NCI-H1694 treated with DMSO at 0.1 percent for 48 hours (cell line): ENCODE data around the gene PSMA7.

Experiments used
- DNase-seq: peaks from one replicate; lab custom pipeline; 2025; lab: John Stamatoyannopoulos, UW

The PSMA7 gene

GRCh38 chr20:62143081-62143956, at the start of gene PSMA7, which contains the start of gene SS18L1:
TSS of gene PSMA7 (minus strand) at chr20:62143394. CDS start at chr20:62143303, 91 bp downstream.
TSS of gene SS18L1 (plus strand) at chr20:62143769. CDS start at chr20:62143821, 52 bp downstream.
- DNase-seq = peak; percentile 29

GRCh38 chr20:62192635-62193034, 49.4 kb upstream of the PSMA7 start:
- DNase-seq = no peak

- no peak for DNase-seq
These were observed 48.8 kb upstream of the PSMA7 start for GRCh38 chr20:62191781-62192559.

- DNase-seq = no peak
These were observed 47.6 kb upstream of the PSMA7 start for GRCh38 chr20:62190639-62191411.

- DNase-seq = no peak
These were observed 44.0 kb upstream of the PSMA7 start for GRCh38 chr20:62186887-62187866.

- no peak for DNase-seq
These were observed 42.9 kb upstream of the PSMA7 start for GRCh38 chr20:62186096-62186426.

GRCh38 chr20:62183426-62184142, 40.4 kb upstream of the PSMA7 start:
- DNase-seq = no peak

- DNase-seq = peak; percentile 80
These were observed 39.6 kb upstream of the PSMA7 start, which contains the start of gene MTG2 for GRCh38 chr20:62182469-62183425. TSS of gene MTG2 (plus strand) at chr20:62183028. CDS start at chr20:62193421, 10,393 bp downstream.

- DNase-seq = no peak
These were observed 38.6 kb upstream of the PSMA7 start for GRCh38 chr20:62181808-62182207.

GRCh38 chr20:62179162-62179504, 35.9 kb upstream of the PSMA7 start:
- no peak for DNase-seq

GRCh38 chr20:62178316-62179161, 35.3 kb upstream of the PSMA7 start:
- DNase-seq = no peak

- DNase-seq = no peak
These were observed 34.1 kb upstream of the PSMA7 start for GRCh38 chr20:62177307-62177706.

GRCh38 chr20:62176866-62177265, 33.7 kb upstream of the PSMA7 start:
- no peak for DNase-seq

- DNase-seq = no peak
These were observed 32.5 kb upstream of the PSMA7 start for GRCh38 chr20:62175711-62176110.

- DNase-seq = no peak
These were observed 31.9 kb upstream of the PSMA7 start for GRCh38 chr20:62174870-62175624.

GRCh38 chr20:62174021-62174804, 31.0 kb upstream of the PSMA7 start:
- no peak for DNase-seq

- no peak for DNase-seq
These were observed 29.5 kb upstream of the PSMA7 start for GRCh38 chr20:62172666-62173065.
